IPS-NIHi7 (cell line): Measurements from ENCODE around the gene BMAL1.
A peak's percentile ranks its signal among the peaks of the same experiment; 100 is the strongest.
"Not testable (repeated sequence)": the region's sequence is repeated elsewhere in the genome, so short reads cannot be mapped to it uniquely, and the experiment has no call there.

Experiments
- DNase-seq: peaks from one replicate; pipeline ENCODE4 v3.0.0; 2012; ENCODE audit warnings: mixed read lengths; ENCODE audit errors: extremely low spot score

The BMAL1 gene

DNA sequence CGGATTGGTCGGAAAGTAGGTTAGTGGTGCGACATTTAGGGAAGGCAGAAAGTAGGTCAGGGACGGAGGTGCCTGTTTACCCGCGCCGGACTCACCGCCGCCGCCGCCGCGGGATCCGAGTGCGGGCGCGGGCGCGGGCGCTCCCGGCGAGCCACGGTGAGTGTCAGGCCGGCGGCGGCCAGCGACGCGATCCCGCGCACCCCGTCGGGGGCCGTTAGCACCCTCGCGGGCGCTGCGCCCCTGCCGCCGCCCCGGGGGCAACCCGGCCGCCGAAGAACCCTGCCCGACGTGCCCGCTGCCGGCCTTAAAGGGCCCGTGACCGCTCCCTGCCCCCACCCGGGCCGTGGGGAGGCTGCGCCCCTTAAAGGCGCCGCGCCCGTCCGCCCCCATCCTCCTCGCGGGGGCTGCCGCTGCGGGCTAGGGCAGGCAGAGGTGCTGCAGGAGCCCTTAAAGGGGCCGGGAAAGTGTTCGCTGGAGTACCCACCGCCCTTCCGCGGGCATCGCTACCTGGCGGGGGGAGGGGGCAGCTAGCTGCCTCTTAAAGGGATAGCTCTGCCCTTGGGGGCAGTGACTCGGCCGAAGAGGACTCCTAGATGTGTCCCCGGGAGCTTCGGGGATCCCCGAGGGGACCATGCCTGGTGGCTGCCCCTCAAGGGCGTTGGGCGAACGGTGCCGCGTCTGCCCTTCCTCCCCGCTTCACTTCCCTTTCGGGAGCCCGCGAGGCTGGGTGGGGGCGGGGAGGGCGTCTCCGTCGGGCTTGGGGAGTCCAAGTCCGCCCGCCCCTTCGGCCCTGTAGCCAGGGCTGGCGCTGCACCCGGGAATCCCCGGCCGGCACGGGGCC is at the start of gene BMAL1:
Gene BMAL1 (plus strand): TSS at position 23 of the 841 bp plus-strand sequence. CDS start 76,519 bp downstream, outside the sequence.
- DNase-seq, result peak; percentile 16

DNA sequence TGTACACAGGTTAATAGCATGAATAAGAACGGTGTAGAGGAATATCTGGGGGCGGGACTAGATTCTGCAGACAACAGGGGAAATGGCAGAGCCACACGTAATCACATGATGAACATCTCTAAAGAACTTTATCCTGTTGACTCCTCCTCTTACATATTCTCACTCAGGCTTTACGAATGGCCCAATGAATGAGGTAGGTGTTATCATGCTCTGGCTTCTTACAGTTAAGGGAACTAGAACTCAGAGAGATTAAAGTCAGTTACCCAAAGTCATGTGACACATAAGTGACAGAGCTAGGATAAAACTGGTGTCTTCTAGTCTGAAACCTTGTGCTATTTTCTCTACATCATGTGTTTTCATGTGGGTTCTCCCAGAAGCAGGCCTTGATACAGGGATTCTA is 49.0 kb upstream of the BMAL1 start:
- DNase-seq, result no peak

DNA sequence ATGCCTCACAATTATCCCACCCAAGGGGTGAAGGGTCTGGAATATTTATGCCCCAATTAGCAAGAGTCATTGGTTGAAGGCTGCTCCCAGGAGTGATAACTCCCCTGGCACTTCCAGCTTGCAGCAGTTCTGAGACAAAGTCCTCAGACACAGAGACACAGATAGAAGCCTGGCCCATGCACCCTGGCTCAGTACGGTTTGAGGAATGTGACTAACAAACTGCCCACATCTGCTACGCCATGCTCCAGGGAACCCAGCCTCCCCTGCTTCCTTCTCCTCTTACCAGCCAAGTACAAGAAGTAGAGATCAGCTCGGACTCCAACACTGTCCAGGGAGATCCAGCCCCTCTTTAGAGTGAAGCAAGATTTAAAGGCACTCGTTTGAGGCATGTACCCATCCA is 48.5 kb upstream of the BMAL1 start:
- DNase-seq, result no peak

DNA sequence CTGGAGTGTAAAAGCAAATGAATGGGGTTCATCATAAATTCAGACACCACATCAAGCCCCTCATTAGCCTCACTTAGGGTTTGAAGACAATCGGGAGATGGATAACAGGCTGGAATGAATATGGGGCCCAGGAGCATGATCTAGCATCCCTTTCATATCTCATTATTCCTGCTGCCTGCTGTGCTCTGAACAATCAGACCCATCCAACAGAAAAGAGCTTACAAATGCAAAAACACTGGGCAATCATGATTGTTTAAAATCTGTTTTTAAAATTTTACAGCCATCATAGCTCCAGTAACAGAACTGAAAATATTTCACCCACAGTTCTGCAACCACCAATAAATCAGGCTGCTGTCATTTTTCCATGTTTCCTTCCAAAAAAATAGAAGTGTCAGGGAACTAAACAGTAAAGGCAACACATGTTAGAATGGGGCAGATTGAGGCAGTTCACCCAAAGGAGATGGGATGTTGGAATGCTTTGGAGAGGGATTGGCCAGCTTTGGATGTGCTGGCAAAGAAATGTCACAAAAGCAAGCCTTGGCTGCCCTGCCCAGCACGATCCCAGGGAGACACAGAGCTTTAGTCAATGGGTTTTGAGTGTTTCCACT is 47.8 kb upstream of the BMAL1 start:
- no peak for DNase-seq

DNA sequence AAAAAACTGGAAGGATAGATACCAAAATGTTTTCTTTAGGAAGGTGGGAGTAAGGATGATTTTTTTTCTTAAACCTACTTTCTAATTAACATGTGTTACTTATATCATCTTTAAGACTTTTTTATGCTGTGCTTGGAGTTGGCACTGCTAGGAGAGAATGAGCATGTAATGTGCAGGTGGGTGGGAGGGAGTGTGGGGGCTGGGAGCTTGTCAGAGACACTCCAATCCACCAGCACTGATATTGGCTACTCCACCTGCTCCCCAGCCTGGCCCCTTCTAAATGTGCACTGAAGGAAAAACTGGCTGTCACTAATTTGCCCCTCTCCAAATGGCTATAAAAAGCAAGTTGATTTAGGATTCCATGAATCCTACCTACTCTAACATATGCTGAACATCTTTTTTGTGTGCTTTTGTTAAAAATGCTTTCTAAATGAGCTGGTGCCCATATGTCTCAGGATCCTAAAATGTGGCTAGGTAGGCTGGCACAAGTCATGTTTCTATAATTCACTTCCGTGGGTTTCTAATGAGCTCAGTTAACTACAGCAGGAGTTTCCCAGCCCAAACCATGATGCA is 44.3 kb upstream of the BMAL1 start:
- no peak for DNase-seq

DNA sequence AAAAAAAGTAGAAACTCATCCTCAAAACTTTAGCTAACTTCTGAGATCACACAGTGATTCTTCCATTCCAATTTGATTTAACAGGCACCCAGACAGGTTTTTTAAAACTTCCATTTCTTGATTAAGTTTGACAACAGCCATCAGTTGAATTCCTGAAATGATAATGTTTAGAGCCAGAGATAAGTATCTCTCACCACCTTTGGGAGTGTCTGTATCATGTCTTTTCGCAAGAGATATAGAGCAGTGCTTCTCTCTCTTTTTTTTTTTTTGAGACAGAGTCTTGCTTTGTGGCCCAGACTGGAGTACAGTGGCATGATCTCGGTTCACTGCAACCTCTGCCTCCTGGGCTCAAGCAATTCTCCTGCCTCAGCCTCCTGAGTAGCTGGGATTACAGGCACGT is 41.7 kb upstream of the BMAL1 start:
- DNase-seq, result no peak

GRCh38 chr11:13236626-13237025 is 41.0 kb upstream of the BMAL1 start:
- DNase-seq, result no peak

DNA sequence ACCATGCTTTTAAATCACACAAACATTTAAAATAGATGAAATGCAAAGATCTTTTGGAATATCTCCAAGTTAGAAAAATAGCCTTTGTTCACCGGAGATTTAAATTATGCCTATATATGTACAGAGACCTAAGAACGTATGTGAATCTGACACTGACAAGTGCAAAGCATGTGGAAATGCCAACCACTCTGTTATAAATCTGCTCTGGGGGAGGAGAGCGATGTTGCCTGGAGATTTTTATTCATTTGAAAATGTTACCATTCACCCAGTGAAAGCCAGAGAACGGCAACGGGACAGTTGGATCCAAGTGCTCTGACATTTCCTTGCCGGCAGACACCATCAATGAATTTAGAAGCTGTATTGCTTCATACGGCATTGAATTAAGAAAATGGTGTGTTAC is 39.8 kb upstream of the BMAL1 start:
- no peak for DNase-seq

DNA sequence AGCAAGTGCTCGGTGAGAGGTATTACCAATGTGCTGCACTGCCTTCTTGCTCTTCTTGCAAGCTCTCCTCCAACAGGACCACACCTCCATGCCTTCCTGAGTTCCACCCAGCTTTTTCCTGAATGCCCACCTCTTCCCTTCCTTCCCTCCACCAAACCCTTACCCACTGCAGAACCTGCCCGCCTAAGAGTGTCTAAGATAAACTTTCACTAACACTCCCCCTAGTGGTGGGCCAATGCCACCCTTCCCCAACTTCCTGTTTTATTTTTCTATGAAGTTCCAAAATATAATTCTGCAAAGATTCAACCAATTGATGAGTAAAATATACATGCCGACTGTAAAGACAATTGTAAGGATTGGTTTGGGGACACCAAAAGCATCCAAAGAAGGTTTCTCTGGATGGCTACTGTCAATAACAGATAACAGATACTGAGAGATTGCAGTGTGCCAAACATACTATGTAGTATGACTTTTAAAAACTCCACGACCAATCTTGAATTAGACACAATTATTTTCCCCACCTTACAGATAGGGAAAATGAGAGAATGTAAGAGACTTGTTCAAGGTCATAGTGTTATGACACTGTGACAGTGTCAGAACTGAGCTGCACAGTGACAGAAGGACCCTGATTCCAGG is 38.6 kb upstream of the BMAL1 start:
- peak; percentile 67 for DNase-seq

DNA sequence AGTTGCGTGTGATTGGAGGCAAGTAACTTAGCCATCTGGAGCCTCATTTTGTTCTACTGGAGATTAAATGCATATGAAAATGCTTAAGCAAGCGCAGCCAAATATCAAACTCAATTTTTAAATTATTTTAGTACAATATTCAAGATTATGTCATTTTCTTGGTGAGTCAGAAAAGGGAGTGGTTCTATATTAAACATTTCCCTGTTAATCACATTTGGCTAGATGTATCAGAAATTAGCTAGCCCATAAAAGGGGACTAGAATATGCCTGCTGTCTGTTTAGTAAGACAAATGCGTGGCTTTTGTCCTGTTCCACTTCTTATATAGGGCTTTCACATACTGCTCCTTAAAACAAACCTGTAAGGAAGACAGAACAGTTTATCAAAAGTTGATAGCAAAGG is 35.0 kb upstream of the BMAL1 start:
- DNase-seq, result no peak

DNA sequence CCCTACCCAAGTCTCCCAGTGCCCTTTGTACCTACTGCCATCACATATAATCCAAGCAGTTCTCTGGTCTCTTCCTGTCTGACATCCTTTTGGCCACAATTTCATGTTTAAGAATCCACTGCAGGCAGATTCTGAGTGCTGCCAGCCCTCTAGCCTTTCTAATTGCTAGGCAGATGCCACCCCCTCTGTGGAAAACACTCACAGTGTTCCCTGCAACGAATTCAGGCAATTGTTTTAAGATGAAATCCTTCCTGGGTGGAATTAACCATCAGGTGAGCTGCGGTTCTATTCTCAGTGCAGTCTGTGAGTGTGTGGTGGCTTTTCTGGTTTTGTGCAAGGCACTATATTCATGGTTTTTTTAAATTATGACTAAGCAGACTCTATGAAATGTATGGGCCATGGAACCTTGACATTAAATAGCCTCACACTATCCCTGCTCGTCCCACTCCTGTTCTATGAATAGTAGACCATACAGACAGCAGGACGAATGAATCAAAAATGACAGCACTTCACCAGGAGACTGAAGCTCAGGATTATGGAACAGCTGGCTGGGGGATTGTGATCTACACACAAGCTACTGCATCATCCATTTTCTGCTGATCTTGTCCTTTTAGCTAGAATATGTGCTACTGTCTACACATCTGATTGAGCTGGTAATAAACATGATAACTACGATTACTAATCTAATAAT is 29.8 kb upstream of the BMAL1 start:
- DNase-seq, result no peak

DNA sequence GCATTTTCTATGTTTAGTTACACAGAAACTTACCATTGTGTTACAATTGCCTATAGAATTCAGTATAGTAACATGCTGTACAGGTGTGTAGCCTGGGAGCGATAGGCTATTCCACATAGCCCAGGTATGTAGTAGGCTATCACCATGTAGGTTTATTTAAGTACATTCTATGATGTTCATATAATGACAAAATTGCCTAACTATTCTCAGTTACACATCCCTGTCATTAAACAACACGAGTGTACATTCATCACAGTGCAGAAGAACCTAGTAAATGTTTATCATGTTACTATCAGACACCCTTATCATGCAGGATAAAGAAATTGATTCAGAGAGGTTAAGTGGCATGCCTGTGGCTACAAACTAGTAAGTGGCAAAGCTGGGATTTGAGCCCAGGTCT is 28.4 kb upstream of the BMAL1 start:
- no peak for DNase-seq

- DNase-seq, result no peak
These were observed 27.6 kb upstream of the BMAL1 start for GRCh38 chr11:13249992-13250391.

DNA sequence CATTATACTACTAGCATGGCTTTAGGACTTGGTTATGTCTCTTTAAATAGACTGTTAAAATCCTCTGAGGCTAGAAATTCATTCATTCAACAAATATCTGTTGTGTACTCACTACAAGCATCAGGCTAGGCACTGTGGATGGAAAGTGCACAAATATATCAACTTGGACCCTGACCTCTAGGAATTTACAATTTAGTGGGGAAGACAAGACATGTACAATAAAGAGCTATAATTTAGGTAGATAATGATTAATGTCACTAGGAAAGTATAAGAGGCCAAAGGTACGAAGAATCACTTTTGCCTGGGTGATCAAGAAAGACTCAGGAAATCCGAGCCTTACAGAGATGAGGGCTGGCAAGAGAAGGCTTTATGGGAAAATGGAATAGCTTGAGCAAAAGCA is 25.6 kb upstream of the BMAL1 start:
- DNase-seq, result no peak

GRCh38 chr11:13252438-13252837 is 25.2 kb upstream of the BMAL1 start:
- DNase-seq, result no peak

- no peak for DNase-seq
These were observed 21.4 kb upstream of the BMAL1 start for GRCh38 chr11:13256216-13256615.

DNA sequence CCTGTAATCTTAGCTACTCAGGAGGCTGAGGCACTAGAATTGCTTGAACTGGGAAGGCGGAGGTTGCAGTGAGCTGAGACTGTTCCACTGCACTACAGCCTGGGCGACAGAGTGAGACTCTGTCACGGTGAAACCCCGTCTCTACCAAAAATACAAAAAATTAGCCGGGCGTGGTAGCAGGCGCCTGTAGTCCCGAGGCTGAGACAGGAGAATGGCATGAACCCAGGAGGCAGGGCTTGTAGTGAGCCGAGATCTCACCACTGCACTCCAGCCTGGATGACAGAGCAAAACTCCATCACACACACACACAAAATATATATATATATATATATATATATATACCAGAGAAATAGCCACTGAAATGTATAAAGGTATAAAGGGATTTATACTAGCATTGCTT is 19.5 kb upstream of the BMAL1 start:
- DNase-seq, result not testable (repeated sequence)

- no peak for DNase-seq
These were observed 18.7 kb upstream of the BMAL1 start for GRCh38 chr11:13258855-13259254.

- DNase-seq, result no peak
These were observed 18.2 kb upstream of the BMAL1 start for GRCh38 chr11:13259374-13259773.

DNA sequence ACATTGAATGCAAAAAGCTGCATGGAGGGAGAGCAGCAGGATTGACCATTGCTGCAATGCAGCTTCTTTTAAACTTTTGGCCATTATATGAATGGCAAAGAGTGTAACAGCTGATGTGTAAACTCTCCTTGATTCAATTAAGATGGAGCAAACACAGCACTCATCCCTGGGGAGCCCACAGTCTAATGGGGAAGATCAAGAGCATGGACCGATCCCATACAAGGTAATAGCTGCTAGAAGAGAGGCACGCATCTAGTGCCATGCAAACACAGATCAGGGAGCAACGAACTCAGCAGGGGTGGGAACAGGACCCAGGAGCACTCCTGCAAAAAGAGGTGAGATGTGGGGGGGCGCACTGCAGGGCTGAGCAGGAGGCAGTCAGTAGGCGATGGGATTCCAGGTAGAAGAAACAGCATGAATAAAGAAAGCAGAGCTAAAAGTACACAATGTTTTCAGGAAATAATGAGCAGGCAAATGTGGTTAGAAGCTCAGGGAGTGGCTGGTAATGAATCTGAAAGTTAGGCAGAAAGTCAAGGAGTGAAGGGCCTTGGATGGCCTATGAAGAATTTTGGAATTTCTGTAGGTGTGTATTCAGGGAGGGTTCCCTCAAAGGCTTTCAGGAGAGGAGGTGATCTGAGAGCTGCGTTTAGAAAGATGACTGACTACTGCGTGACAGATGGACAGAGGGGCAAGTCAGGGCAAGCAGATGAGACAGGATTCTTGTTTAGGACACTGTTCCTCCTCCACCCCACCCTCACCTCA is 17.2 kb upstream of the BMAL1 start:
- no peak for DNase-seq

- no peak for DNase-seq
These were observed 16.5 kb upstream of the BMAL1 start for GRCh38 chr11:13260963-13261588.
